HG03439 (cell line): ENCODE measurements around the gene MCF2L.

Experiments
- ATAC-seq: cut with Tn5 transposase; IDR thresholded peaks from one replicate; pipeline ENCODE4 v1.9.1; 2021; ENCODE audit warnings: mild to moderate bottlenecking, moderate library complexity; ENCODE audit not compliant: unreplicated experiment

MCF2L gene

DNA sequence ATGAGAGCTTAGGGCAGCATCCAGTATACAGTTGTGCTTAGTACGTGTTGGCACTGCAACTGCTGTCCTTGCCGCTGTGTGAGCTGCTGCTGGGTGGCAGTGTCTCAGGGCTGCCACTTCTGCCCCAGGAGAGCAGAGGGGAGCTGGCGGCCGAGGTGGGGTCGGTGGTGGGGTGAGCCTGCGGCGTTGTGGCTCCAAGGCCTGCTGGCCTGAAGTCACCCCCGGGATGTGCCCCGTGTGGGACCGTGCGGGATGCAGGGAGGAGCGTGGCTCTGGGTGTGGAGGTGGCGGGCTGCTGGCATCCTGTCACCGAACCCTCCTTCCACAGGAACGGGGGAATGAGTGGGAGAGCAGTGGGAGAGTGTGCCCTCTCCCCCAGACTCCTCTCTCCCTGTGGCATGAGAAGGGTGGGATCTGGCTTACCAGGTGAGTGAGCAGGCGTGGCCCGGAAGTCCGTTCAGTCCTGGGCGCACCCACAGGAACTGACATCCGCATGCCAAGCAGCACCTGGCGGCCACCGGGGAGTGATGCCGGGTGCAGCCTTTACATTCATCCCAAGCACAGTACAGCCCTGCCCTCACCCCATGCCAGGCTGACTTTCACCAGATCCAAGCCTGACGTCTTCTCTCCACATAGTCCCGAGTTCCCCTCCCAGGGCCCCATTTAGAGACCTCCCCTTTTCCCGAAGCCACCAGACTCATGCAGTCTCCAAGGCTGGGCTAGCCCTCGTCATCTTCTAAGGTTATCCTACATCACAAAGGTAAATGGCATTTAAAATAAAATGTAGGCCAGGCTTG is 26.6 kb downstream of the MCF2L start:
- ATAC-seq = no peak

DNA sequence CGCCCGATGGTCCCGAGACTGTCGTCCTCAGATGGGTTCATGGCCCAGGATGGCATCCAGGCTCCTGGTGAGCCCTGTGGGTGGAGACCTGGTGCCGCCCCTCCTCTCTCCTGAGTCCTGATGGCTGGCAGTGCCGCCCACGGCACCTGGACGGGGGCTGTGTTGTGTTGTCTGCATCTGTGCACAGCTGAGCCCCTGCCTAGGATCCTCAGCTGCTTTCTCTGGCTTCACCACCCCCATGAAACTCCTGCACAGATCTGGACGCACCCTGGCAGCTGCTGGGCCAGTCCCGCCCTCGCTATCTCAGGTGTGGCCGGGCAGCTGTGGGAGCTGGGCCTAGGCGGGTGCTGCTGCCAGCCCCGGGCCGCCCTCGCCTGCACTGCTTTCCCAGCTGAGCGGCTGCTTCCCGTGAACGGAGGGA is 27.7 kb downstream of the MCF2L start:
- ATAC-seq = no peak

DNA sequence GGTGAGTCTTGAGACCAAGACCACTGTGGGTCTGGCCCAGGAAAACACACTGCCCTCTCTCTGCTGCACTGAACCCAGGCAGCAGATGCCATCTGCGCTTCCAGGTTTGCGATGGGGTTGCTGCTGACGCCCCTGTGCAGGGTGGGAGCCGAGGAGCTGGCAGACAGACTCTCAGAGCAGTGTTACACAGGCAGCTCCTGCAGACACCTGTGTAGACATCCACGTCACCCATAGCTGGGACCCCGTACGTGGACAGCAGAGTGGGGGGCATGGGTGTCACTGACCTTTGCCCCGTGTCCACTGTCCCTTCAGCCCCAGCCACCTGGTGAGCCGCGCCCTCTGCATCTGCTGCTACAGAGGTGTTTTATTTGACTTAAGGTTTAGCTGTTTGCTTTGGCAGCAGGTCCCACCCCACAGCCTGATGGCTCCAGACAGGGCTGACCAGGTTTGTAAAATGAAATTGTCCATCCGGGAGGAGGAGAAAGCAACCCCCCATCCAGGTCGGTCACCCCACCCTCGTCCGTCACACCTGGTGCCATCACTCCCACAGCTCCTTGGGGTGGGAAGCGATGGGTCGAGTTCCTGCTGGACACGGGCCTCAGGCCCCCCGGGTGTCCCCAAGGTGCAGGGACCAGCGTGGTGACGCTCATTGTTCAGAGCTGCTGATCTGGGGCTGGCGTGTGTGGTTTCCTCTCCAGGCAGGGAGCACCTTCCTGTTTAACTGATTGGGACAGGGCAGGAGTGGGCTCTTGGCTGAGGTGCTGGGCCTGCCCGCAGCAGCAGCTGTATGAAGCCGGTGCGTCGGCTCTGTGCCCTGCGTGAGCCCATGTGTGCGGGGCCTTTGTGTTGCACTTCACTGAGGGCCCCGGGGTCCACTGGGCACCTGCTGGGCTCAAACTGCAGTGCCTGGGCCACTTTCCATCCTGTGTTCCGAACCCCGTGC is 28.4 kb downstream of the MCF2L start:
- no peak for ATAC-seq

DNA sequence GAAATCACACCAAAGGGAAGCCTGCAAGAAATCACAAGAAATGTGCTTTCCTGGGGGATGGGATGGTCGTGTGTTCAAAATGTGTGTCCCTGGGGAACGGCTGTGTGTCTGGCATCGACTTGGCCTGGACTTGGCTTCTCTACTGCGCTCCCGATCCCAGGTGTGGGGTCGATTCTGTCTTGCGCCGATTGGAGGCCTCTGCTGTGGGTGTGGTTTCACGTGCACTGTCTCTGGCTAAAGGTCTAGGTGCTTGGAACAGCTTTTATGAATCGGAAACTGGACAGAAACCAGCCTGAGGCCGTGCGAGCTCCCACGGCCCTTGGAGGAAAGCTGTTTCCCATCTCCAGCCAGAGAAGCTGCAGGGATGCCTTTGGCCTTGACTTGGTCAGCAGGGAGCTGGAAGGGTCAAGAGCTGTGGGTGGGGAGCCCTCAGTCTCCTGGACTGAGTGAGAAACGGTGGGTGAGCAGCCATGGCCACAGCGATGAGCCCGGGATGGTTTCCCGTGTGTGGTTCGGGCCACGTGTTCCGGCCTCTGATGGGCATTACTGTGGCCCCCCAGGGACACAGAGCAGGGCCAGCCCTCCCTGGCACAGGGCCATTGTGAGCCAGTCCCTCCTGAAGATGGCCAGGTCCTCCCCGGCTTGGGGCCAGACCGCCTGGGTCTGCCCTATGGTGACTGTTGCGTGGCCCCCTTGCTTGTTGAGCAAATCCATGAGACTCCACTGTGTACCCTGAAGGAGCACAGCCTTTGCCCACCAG is 29.7 kb downstream of the MCF2L start:
- ATAC-seq = no peak

DNA sequence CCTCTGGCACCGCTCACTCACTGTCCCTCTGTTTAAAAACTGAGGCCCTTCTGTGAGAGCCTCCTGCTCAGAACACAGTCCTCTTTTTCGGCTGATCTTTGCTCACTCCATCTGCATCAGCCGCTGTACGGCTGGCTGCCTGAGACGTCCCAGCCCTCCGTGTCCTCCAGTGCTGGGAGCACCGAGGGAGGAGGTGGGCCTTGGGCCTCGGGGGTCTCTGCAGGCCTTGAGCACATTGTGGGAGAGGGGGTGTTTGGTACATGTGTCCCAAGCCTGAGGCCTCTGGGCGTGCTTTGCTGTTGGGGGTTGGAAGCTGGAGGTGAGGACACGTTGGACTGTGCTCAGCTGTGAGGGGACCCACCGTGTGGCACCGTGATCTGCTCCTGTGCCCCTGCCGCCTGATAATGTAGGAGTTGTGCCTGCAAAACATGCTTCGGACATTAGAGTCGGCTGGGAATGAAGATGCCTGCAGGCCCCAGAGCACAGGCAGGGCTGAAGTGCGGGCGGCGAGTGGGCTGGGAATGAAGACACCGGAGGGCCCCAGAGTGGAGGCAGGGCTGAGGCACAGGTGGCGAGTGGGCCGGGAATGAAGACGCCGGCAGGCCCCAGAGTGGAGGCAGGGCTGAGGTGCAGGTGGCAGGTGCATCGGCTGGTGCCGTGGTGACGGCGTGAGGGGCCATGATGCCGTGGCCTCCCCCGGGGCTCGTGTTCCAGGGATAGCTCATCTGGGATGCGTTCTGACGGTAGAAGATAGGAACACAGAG is 30.6 kb downstream of the MCF2L start:
- no peak for ATAC-seq

DNA sequence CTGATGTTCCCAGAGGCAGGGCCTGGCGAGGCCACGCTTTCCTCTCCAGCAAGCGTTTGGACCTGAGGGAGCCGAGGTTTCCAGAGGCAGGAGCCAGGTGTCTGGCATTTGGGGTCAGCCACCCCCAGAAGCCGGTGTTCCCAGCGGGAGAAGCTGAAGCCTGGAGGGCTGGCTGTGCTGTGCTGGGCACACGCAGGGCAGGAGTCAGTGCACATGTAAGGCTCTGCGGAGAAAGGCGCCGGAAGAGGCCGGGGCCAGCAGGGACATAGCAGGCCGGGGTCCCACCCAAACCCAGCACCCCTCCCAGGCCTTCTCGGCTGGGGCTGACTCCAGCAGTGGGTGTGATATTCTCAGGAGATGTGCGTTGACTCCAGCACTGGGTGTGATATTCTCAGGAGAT is 31.6 kb downstream of the MCF2L start:
- ATAC-seq = no peak

DNA sequence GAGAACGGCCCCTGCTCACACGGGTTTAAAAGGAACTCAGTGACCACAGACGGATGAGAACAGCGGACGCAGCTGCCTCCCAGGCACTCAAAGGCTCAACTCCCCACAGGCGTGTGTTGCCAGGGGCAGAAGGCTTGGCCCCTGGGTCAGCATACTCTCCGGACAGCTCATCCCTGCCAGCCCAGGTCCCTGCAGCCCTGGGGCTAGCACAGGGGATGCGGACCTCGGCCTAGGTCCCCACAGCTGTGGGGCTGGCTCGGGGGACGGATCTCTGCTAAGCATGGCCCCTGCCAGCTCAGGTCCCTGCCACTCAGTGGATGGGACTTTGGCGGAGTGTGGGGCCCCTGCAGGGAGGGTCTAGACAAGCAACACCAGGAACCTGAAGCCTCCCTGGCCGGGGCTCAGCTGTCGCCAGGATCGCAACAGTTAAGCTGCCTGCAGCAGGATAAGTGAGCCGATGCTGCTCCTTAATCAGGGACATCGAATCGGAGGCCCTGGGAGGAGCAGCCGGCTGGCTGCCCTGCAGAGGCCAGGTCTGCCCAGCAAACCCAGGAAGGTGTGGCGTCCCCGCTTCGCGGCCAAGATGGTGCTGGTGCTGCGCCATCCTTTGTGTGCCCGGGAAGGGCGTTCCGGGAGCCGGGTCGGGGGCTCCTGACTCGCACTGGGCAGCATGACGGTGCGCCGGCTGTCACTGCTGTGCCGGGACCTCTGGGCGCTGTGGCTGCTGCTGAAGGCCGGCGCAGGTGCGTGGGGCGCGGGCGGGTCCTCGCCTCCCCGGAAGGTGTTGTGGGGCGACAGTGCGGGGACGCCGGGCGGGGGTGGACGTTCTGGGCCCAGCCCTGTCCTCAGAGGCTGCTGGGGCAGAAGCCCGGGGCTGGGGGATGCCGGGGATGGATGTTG is 32.5 kb downstream of the MCF2L start:
- ATAC-seq = no peak

DNA sequence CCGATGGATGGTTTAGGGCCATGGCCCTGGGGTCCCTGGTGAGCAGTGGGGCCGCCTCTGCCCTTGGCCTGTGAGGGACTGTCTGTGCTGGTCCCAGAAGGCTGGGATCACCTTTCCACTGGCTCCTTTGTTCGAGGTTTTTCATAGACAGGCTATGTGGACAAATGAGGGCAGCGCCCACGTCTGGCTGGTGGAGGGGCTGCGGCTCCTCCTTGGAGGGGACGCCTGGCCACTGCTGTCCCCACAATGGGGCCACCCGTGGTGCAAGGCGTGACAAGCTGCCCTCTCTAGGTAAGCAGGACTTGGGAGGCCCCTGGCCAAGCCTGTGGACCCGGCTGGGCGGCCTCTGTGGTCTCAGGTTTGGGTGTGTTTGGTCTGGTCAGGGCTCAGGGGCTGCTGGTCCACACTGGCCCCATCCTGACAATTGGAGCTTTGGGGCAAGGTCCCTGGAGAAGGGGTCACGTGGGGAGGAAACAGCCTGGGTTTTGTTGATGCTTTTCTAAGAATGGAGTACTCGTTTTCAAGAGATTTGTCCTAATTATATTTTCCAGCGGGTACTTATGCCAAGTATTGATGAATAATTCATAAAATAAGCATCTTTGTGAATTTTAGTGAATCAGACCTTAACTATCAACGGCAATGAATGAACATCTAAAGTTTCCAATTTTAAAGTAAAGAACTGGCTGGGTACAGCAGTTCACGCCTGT is 33.3 kb downstream of the MCF2L start:
- ATAC-seq = no peak

DNA sequence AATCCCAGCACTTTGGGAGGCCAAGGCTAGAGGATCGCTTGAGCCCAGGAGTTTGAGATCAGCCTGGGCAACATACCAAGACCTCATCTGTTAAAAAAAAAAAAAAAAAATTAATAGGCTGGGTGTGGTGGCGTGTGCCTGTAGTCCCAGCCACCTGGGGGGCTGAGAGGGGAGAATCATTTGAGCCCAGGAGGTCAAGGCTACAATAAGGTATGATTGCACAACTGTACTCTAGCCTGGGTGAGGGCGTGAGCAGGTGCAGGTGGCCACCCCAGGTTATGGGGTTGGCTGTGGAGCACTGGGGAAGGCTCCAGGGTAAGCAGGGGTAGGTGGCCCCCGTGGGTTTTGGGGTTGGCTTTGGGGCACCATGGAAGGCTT is 33.9 kb downstream of the MCF2L start:
- ATAC-seq = no peak

DNA sequence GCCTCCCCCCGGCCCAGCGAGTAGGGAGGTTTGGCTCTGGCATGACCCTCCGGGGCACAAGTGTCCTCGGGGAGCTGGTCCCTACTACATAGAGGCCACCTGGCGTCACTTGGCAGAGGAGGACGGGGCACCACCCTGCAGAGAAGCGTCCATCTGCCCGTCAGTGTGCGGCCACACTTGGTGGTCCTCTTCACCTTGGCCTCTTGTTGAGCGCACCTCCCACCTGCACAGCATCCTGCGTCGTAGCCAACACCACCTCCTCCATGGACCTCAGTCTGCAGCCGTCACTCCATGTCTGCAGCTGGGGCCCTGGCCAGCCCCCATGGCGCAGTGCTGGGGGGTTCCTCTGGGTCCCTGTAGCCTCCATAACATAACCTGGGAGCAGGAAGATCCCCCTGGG is 35.1 kb downstream of the MCF2L start:
- ATAC-seq = no peak

DNA sequence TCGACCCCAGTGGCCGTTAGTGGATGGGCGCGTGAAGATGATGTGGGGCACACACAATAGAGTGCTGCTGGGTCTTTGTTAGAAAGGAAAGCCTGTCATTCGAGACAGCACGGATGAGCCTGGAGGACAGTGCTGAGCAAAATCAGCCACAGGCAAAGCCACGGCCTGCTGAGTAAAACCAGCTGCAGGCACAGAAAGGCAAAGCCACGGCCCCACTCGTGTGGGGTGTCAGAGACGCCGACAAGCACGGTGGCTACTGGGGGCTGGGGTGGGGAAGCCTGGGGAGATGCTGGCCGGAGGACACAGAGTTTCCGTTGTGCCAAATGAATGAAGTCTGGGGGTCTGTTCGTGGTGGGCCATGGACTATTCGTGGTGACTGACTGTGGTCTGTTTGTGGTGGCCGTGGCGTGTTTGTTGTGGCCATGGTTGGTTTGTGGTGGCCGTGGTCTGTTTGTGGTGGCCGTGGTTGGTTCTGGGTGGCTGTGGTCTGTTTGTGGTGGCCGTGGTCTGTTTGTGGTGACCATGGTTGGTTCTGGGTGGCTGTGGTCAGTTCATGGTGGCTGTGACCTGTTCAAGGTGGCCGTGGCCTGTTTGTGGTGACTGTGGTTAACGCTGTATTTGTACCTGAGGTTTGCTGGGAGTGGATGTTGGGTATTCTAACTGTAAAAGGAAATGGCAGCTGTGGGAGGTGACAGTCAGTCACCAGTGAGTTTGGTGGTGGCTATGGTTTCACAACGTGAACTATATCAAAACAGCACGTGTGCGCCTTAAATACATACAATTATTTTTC is 36.3 kb downstream of the MCF2L start:
- no peak for ATAC-seq

DNA sequence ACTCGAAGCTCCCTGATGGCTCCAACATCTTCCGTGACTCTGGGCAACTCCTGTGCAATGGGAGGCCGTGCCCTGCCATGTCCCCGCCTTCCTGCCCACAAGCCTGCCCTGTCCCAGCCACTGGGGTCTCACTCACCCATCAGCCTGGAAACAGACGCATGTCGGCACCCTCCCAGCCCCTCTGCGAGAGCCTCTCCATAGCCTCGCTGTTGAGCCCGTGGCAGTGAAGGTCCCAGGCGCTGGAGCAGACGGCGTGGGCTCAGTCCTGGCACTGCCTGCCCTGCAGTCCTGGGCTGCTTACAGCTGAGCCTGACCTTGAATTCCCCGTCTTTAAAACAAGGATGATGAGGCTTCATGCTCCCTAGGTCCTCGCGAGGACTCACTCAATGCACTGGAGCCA is 37.0 kb downstream of the MCF2L start:
- ATAC-seq = no peak

DNA sequence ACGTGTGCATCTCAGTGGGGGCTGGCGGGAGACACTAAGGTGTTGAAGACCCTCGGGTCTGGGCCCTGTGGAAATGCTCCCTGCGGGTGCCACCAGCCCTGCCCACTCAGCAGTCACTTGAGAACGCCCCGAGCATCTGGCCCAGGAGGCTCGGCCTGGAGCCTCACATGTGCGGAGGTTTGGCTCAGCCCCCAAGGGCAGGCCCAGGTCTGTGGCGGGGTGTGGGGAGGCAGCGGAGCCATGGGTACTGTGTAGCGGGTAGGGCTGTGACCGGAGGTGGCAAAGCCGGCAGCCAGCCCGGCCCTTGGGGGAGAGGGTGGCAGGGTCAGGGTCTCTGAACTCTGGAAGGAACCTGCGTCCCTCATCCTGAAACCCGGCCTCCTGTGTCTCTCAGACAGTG is 37.6 kb downstream of the MCF2L start:
- no peak for ATAC-seq

DNA sequence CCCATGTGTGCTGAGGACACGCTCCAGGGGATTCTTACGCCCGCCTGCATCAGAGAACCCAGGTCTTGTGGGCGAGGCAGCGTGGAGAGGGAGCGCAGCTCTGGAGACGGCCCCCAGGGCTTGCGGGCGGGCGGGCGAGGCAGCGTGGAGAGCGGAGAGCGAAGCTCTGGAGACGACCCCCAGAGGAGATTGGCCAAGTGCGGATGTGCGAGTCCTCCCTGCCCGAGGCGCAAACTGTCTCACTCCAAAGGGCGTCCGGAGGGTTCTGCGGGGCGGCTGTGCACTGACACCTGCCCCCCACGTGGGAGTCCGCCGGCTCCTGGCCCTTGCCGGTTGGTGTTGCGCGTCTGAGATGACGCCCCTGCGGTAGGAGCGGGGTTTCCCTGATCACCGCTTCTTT is 39.8 kb downstream of the MCF2L start:
- no peak for ATAC-seq

DNA sequence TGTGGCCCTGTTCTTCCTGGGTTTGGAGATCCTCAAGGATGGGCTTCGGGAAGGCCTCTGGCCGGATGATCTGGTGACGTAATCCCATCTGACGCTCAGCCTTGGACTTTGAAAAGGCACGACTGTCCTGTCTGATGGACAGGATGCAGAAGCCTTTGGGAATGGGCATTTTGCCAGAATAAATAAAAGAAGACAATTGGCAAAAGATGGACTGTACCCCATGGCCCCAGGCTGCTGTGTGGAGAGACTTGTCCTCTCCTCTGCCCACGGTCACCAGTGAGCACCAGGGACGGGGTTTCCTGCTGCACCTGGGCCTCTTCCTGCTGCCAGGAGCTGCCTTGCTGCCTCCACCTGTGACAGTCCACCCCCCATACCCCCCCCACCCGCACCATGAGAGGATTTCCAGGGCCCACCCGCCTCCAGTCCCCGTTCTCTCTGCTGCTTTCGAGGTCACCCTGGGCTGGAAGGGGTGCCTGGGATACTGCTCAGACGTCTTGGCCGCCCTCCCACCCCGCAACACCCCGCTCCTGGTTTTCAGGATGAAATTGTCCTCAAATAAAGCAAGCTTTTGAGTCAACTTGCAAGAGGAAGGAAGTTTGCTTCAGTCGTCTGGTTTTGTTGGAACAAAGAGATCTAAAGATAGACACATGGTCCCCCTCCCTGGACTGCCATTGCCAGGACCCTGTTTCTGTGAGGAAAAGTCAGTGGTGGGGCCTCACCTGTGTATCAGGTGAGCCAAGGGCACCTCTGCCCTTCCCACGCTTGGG is 40.9 kb downstream of the MCF2L start:
- ATAC-seq = no peak

DNA sequence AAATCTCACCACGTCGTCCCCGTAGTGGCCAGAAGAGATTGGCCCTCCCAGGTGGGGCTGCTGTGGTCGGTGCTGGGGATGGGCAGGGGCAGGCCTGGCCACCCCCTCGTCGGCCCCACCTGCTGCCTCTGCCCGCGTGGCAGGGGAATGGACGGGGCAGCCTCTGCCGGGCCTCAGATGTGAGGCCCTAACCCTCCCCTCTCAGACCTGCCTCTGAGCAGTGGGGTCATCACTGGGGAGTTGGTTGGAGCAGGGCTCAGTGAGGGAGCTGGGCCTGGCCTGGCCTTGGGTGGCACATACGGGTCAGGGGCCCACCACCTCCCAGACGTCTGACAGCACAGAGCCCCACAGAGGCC is 41.5 kb downstream of the MCF2L start:
- ATAC-seq = no peak

DNA sequence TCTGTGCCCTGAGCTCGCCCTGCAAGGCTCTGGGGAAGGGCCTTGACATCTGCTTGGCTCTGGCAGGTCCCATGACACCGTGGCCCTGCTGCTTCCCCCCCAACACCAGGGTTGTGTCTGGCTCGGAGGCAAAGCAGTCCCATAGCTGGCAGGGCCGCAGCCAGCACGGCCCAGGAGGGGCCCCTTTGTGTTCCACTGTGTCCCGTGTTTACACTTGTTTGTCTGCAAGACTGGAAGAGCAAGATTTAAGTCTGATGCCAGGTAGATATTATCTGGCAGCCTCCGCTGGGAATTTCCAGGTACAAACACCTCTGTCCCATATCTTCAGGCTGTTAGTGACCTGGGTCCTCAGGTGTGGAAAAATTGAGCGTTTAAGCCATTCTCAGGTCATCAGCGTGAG is 44.3 kb downstream of the MCF2L start:
- ATAC-seq = no peak
